Stimulated activated CD4-positive, alpha-beta T cell treated with anti-CD3 and anti-CD28 coated beads, Interleukin-12 subunit alpha, Interleukin-12 subunit beta, amount 100 ng/mL, for 4 hours (primary cell): ENCODE results near the gene GNAI2.

Experiments used
- DNase-seq: peaks from one replicate; pipeline ENCODE4 v3.0.0-alpha.2; 2020

The GNAI2 gene

GRCh38 chr3:50235716-50236483 lies at the start of gene GNAI2:
TSS of gene GNAI2 (plus strand) at chr3:50236204. CDS start at chr3:50236336, 132 bp downstream.
- DNase-seq = peak; percentile 98

- DNase-seq = no peak
Measured at GRCh38 chr3:50187750-50188149, 48.3 kb upstream of the GNAI2 start.

- DNase-seq = peak; percentile 20
Measured at GRCh38 chr3:50189274-50189673, 46.7 kb upstream of the GNAI2 start.

- DNase-seq = no peak
Measured at GRCh38 chr3:50189989-50190388, 46.0 kb upstream of the GNAI2 start.

- no peak for DNase-seq
Measured at GRCh38 chr3:50190936-50191660, 44.9 kb upstream of the GNAI2 start, which contains the start of gene GNAT1. TSS of gene GNAT1 (plus strand) at chr3:50191610. CDS start at chr3:50191726, 116 bp downstream.

GRCh38 chr3:50192124-50192523 lies 43.9 kb upstream of the GNAI2 start:
- DNase-seq = no peak

- DNase-seq = peak; percentile 82
Measured at GRCh38 chr3:50192689-50193141, 43.3 kb upstream of the GNAI2 start.

- DNase-seq = no peak
Measured at GRCh38 chr3:50193286-50193685, 42.7 kb upstream of the GNAI2 start.

- no peak for DNase-seq
Measured at GRCh38 chr3:50193746-50194127, 42.3 kb upstream of the GNAI2 start.

GRCh38 chr3:50194128-50194902 lies 41.7 kb upstream of the GNAI2 start:
- peak; percentile 83 for DNase-seq

- peak; percentile 24 for DNase-seq
Measured at GRCh38 chr3:50194903-50195500, 41.0 kb upstream of the GNAI2 start.

- no peak for DNase-seq
Measured at GRCh38 chr3:50195501-50196252, 40.3 kb upstream of the GNAI2 start.

- no peak for DNase-seq
Measured at GRCh38 chr3:50196253-50196801, 39.7 kb upstream of the GNAI2 start.

- DNase-seq = no peak
Measured at GRCh38 chr3:50201573-50202315, 34.3 kb upstream of the GNAI2 start.

- DNase-seq = no peak
Measured at GRCh38 chr3:50202353-50203112, 33.5 kb upstream of the GNAI2 start.

- DNase-seq = no peak
Measured at GRCh38 chr3:50203113-50203808, 32.7 kb upstream of the GNAI2 start.

GRCh38 chr3:50203809-50204803 lies 31.9 kb upstream of the GNAI2 start:
- DNase-seq = no peak

GRCh38 chr3:50204804-50205412 lies 31.1 kb upstream of the GNAI2 start, which contains the start of gene SLC38A3:
TSS of gene SLC38A3 (plus strand) at chr3:50205271. CDS start at chr3:50214200, 8,929 bp downstream.
- DNase-seq = no peak
